Right hindlimb (tissue), 1 donor: Measurements from ENCODE around the gene NOC2L.

ENCODE experiments used
- DNase-seq: peaks from one replicate; pipeline ENCODE4 v3.0.0-alpha.2; 2018

NOC2L gene

DNA sequence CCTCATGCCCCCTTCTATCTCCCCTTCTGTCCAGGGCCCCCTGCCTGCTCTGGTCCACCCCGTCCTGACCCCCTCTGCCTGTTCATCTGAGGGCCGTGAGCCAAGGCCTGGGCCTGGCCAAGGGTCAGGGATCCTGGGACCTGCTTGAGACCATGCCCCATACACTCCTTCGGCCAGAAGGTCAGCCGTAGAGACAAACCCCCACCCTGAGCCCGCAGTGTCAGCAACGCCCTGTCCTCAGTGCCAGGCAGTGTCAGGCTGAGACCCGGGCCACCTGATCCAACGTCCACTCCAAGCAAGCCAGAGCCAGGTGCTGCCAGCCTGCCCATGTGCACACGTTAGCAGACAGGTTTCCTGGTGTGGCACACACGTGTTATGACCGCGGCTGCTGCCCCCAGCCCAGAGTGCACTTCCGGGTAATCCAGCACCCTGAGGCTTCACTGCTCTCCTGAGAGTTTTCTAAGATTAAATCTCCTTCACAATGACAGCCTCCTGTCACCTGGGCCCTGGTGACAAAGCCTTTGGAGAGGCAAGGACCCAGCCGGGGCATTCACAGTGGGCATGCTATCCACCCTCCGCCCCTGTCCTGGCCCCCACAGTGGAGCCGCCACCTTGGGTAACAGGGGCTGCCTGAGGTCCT, 45.4 kb downstream of the NOC2L start:
- peak; percentile 22 for DNase-seq

DNA sequence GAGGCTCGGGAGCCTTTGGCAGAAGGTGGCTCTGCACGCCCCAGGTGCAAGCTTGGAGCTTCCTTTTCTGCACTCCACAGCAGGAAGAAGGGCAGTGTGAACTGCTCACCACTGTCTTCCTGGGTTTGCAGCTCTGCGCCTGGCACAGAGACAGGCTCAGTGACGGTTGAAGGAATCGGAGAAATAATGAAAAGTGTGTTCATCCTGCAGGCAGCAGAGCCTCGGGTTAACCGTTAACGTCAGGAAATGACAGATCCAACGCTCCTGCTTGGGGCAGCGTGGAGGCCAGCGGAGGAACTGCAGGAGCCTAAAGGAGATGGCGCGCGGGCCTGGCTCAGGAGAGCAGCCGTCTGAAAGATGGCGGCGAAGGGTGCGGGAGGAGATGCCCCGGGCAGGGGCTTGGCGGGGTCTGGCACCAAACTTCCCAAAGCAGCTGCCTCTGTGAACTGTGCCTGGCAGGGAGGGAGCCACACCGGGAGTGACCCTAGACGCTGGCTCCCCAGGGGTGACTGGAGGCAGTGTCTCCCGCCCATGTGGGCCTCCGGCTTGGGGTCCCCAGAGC, 46.2 kb downstream of the NOC2L start:
- DNase-seq, result peak; percentile 35

DNA sequence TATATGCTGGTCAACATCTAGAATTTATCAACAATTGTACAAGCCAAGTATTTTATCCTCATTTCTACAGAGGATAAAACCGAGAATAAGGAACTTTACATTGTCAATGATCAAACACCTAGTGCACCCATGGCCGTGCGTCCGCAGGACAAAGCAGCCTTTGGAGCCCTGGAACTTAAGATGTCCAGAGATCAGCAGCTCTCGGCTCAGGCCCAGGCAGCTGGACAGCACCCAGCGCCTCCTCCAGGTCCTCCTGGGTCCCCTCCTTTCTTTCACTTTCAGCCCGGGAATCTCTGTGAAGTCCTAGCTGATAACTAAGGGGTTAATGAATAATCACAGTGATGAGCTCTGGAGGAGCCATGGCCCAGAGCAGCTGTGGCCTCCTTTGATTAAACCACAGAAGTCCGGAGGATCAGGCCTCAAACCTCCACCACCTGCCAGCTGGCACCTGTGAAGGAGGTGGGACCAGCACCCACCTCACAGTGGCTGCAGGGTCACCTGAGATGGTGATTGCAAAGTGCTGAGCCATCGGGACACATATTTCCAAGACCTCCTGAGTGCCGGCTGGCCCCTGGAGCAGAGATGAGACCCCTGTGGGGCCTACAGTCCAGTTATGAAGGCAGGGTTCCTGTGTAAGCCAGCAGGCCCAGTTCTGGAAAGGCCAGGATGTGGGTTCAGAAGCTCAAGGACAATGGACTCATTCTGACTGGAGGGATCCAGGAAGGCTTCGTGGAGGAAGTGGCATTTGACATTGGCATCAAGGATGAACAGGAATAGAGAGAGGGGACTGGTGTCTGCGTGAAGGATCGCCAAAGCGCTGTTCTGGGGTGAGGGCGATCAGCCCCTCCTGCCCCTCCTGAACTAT, 46.9 kb downstream of the NOC2L start:
- DNase-seq, result peak; percentile 23

DNA sequence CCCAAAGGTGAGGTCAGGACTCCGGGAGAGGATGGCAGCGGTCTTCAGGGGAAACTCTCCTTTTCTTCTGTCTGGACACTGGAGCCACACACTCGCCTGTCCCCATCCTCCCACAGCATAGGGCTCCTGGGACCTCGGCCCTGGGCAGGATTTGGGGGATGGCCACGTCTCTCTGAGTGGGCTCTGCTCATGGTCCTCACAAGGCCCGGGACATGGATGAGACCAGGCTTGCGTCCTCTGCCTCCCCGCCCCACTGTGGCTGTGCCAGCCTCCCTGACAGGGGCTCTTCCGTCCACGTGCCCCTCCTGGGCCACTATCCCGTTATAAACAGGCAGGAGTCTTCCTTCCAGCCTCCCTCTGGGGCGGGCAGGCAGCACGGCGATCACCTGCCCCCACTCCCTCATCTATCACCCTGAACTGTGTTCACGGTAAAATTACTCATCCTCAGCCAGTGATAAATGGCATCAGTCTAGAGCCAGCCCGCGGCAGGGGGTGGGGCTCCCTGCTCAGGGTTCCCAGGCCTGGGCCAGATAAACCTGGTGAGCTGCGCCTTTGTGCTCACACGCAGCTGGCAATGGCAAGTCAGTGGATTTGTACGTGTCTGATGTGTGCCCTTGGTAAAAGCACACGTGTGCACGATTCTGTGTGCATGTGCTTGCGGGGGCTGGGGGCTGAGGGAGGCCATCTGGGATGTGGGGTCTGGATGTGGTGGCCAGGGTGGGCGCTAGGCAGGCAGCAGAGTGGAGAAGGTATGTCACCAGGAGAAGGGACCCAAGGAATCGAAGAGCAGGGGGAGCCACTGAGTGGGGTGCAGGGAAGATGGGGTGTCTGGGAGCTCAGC, 48.0 kb downstream of the NOC2L start:
- peak; percentile 24 for DNase-seq

DNA sequence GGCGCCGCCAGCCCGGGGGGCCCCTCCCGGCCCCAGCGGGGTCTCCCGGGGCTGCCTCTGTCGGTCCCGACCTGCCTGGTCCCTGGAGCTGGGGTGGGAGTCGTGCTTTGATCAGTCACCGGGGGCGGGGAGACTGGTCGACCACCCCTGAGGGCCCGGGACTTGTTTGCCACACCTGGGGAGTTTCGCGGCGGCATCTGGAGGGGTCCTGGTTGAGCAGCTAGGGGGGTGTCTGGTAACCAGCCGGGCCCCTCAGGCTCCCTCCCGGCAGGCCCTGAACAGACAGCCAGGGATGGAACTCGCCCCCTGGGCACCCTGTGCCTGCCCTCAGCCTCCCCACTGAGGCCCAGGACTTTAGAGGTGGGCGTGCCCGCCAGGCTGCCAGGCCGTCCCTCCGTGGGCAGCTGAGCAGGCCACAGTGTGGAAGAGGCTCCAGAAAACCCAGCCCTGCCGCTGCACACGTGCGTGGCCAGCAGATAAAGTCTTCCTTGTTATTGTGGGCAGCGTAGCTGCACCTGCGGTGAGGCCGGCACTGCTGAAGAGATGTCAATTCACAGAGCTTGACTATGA, 48.7 kb downstream of the NOC2L start:
- DNase-seq, result peak; percentile 37

DNA sequence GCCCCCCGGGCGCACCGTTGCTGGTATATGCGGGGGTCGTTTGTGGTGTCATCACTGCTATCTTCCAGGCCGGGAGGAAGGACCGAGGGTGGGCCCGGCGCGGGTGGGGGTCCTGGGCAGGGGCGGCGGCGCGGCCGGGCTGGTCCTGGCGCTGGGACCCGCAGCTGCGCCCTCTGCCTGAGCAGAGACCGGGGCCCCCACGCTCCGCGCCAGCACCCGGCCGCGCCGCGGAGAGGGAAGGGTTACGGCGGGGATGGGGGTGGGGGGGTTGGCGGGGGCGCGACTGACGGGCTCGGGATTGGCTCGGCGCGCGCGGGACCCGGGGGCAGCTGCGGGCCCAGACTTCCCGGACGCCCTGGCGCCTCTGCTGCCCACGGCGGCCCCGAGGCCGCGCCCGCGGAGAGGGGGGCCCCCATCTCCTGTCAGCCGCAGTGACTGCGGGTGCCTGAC, 49.2 kb downstream of the NOC2L start:
- DNase-seq, result peak; percentile 51

DNA sequence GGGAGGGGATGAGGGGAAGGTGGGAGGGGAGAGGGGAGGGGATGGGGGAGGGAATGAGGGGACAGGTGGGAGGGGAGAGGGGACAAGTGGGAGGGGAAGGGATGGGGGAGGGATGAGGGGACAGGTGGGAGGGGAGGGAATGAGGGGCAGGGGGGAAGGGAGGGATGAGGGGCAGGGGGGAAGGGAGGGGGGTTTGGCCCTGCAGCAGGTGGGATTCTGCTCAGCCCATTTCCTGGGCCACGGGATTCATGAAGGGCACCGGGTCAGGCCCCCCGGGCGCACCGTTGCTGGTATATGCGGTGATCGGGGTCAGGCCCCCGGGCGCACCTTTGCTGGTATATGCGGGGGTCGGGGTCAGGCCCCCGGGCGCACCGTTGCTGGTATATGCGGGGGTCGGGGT, 50.4 kb downstream of the NOC2L start:
- DNase-seq, result no peak

DNA sequence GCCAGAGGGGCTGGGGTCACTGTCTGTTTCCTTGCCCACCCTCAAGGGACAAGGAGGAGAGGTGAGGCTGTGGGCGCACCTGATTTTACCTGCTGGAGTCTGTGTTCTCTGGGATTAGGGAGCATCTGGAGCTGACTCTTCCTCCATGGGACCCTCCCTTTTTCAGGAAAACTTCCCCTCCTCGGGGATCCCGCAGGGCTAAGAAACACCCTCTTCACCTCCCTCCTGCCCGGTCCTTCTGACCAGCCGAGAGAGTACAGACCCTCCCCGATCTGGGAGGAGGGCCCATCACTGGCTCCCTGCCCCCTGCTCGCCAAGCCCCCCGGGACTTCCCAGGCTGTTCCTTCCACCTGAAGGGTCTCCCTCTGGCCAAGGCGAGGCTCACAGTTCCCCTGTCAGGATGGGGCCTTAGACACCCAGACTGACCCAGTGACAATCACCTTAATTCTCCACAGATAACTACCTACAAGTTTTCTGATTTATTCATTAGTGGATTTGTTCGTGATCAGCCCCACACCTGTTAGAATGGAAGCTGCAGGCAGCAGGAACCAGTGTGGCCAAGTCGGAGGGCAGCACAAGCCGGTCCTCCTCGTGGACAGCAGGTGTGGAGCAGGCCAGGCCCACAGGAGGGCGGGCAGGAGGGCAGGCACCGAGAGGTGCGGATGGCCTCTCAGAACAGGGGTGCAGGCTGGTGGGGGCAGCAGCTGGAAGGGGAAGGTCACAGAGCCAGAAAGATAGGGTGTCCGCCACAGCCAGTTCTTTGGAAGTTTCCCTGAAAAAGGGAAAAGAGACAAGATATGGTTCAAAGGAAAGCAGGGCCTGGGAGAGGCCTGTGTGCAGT, 51.2 kb downstream of the NOC2L start:
- peak; percentile 32 for DNase-seq

DNA sequence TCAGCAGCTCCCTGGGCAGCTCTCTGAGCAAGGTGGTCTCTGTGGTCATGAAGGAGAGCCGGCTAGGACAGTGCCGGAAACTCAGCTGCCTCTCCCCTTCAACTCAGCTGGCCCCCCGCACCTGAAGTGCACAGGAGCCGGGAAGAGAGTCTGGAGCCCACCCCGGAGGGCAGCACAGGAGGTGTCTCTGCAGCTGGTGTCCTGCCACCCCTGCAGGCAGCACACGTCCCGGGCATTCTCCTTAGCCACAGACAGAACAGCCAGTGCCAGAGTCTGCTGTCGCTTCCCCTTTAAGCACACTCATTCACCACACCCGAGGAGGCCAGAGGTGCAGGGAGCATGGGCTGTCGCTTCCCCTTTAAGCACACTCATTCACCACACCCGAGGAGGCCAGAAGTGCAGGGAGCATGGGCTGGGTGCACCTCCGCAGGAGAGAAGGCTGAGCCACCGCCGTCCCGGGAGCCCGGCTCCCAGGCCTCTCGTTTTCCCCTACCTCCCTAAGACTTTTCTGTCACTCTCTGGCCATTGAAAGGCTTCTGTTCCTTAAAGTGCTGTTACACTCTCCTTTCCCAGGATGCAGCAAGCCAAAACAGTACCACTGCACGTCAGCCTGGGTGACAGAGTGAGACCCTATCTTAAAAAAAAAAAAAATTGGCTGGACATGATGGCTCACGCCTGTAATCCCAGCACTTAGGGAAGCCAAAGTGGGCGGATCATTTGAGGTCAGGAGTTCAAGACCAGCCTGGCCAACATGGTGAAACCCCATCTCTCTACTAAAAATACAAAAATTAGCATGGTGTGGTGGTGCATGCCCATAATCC, 52.2 kb downstream of the NOC2L start:
- peak; percentile 22 for DNase-seq

DNA sequence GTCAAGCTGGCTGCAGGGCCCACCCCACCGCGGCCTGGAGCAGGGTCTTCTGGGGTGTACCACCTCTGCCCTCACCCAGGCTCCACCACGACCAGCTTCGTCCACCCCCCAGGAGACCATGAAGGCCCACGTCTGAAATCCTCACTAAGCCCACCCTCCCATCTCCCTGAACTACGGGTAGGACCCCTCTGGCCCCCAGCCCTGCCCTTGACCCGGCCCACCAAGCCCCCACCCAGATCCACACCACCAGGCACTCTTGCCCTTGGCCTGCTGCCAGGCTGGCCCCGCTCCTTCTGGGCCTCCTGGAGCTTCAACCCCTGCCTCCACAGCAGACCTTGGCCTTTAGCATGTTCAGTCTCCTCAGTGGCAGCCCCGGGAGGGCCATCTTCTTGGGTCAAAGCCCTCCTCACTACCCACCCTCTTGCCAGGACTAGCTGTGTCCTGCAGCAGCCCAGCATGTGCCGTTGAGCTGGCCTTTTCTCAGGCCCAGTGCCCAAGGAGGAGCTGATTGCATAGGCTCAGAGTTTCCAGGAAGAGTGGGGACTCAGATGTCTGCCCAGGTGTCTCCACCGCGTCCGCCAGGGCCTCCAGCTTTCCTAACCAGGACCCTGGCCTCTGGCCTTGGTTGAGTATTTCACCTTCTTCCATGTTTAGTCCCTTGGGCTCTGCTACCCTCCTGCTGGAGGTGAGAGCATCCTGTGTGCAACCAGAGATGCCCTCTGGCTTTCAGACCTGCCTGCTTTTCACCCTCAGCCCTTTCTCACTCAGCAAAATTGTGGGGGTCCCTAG, 53.1 kb downstream of the NOC2L start:
- DNase-seq, result peak; percentile 34

DNA sequence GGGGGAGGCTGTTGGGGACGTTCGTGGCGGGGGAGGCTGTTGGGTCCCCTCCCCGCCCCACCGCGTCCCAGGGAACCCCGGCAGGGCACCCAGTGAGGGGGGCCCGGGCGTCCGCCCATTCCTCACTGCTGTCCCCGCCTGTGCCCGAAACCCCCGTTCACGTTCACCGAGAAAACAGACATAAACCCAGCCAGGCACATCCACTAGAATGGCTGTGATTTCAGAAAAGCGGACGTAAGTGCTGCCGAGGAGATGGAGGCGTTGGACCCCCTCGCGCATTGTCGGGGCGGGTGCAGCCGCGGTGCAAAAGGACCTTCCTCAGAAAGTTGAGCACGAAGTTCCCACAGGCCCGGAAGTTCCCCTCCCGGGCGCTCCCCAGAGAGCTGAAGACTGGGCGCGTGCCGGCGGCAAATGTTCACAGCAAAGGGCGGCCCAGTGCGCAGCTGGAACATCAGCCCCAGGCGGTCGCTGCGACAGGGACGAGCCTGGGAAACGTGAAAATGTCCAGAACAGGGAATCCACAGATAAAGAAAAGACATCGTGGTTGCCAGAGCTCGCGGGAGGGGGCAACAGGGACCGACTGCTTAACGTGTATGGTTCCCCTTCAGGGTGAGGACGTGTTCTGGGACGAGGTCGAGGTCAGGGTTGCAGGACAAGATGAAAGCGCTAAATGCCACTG, 53.8 kb downstream of the NOC2L start:
- DNase-seq, result peak; percentile 72

DNA sequence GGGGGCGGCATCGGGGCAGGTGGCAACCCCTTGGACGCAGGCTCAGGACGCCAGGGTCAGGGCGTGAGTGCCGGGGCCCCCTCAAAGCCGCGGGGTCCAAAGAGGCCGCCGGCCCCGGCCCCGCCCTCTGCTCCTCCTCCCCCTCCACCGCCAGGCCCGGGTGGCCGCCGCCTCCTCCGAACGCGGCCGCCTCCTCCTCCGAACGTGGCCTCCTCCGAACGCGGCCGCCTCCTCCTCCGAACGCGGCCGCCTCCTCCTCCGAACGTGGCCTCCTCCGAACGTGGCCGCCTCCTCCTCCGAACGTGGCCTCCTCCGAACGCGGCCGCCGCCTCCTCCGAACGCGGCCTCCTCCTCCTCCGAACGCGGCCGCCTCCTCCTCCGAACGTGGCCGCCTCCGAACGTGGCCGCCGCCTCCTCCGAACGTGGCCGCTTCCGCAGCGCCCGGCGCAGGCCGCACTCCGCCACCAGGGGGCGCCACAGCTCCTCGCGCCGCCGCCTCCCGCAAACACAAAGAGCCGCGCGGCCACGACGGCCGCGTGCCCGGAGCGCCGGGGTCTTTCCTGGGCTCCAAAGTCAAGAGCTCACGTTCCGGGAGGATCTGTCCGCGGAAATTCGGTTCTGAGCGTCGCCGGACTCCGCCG, 54.6 kb downstream of the NOC2L start:
- peak; percentile 93 for DNase-seq

DNA sequence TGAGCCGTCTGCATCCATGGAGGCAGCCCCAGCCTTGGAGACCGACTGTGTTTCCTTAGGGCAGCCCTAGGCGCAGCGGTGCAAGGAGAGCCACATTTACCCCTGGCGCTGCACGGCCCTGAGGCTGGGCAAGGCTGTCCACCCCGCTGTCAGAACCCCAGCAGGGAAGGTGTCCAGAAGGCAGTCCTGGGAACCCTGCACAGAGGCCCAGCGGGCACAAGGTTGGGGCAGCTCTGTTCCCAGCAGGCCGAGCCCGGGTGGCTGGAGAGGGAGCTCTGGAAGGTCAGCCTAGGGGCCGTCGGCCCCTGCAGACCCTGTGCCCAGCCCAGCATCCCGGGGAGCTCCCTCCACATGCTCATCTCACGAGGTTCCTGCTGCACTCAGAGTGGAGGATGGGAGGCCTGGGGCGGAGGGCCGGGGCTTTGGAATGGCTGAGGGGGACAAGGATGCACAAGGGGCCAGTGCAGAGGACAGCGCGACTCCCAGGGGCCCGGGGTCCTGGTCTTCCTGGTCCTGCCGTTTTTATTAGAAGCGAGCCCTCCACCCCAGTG, 55.3 kb downstream of the NOC2L start:
- peak; percentile 39 for DNase-seq

DNA sequence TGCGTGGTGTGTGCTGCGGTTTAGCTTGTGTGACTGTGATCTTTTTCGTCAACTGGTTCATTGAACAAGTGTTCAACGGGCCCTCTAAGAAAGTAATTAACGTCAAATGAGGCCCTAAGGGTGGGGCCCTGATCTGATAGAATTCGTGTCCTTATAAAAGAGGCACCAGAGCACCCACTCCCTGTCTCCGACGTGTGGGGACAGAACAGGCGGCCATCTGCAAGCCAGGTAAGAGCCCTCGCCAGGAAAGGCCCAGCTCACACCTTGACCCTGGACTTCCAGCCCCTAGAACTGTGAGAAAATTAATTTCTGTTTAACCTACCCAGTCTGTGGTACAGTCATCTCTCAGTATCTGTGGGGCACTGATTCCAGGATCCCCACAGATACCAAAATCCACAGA, 55.8 kb downstream of the NOC2L start:
- no peak for DNase-seq

DNA sequence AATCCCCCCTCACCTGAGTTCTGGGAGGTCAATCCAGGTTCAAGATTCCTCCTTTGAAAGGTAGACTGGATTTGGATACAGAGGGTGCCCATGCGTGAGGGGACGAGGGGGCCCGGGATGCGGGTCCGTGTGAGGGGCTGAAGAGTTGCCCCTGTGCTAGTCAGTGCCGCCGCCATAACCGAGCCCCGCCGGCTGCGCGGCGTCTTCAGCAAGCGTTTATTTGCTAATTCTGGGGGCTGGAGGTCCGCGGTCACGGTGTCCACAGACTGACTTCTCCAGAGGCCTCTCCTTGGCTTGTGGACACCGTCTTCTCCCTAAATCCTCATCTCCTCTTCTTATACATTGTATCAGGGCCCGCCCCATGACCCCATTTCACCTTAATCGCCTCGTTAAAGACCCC, 56.3 kb downstream of the NOC2L start:
- no peak for DNase-seq

DNA sequence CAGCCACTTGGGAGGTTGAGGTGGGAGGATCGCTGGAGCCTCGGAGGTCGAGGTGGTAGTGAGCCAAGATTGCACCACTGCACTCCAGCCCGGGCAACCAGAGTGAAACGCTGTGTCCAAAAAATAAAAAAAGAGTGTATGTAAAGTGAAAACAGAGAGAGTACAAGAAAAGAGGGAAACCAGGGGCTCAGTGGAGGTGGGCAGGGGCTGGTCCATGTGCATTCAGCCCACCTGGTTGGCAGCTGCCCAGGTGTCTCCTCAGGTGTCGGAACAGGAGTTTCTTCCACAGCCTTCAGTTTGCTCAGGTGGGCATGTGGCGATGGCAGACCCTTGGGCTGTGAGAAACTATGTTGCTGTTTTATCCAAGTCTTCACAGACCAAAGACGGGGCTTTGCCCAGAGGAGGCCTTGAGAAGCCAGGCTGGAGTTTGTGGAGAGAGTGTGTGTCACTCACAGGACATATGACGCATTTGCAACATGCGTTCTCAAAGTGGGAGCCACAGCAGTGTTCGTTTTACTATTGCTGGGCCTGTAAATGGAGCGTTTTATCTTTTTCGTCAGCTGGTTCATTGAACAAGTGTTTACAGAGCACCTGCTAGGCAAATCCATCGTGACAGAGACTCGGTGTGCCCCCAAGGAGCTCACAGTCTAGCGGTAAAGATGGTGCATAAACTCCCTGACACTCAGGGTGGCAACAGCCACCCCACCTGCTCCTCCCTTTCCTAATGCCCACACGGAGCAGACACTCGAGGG, 57.8 kb downstream of the NOC2L start:
- DNase-seq, result no peak

DNA sequence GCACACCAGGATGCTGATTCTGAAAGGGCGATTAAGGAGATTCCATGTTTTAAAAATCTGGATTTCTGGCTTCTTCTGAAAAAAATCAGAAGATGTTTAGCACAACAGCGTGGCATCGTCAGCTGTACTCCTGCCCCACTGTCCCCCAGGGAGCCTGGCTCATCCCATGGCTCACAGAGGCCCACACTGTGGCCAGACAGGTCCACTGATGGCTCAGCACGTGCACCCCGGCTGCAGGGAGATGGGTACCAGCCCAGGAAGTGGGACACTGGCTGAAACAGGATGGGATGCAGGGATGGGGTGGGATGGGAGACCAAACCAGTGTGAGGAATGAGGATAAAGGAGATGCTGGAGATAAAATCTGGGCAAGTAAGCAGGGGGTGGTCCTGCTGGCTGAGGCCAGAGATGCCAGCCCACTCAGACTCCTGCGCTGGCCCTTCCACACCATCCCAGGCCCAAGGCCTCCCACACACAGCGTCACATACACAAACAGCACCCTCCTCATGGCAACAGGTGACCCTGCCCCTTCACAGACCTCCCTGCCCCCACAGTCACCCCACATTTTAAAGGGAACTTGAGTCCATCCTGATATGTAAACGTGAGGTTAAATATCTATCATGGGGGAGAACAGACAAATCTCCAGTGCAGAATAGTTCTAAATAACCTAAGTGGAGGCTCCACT, 59.3 kb downstream of the NOC2L start:
- no peak for DNase-seq
